Mononuclear cell (primary cell): Measurements from ENCODE around the gene HOXA3. TPM values are rescaled to one million over a fixed set of nuclear protein-coding genes. Genes with fewer than 3 reads are reported as not detected.

Experiments used
- H3K27me3 ChIP-seq: 2 replicates; pipeline ENCODE4 v1.6.0; 2011; ENCODE audit warnings: low read length, control low read depth; ENCODE audit not compliant: insufficient read depth
- H3K4me1 ChIP-seq: 2 replicates; pipeline ENCODE4 v1.5.1; 2011; ENCODE audit warnings: mild to moderate bottlenecking, low read length, control low read depth; ENCODE audit not compliant: insufficient read depth
- H3K4me3 ChIP-seq: 2 replicates; pipeline ENCODE4 v1.5.1; 2011; ENCODE audit warnings: mild to moderate bottlenecking, low read length, moderate library complexity
- H3K9me3 ChIP-seq: 2 replicates; pipeline ENCODE4 v1.5.1; 2011; ENCODE audit warnings: low read depth, mild to moderate bottlenecking, control low read depth, low read length
- total RNA-seq: library from RNA; depleted of rRNA; stranded (reverse); fragments of >200 nt; gene quantifications from one replicate; pipeline ENCODE4 v1.2.3, GENCODE V29; 2012

Gene HOXA3
- total RNA-seq, 1 donor: under 0.01 TPM

DNA sequence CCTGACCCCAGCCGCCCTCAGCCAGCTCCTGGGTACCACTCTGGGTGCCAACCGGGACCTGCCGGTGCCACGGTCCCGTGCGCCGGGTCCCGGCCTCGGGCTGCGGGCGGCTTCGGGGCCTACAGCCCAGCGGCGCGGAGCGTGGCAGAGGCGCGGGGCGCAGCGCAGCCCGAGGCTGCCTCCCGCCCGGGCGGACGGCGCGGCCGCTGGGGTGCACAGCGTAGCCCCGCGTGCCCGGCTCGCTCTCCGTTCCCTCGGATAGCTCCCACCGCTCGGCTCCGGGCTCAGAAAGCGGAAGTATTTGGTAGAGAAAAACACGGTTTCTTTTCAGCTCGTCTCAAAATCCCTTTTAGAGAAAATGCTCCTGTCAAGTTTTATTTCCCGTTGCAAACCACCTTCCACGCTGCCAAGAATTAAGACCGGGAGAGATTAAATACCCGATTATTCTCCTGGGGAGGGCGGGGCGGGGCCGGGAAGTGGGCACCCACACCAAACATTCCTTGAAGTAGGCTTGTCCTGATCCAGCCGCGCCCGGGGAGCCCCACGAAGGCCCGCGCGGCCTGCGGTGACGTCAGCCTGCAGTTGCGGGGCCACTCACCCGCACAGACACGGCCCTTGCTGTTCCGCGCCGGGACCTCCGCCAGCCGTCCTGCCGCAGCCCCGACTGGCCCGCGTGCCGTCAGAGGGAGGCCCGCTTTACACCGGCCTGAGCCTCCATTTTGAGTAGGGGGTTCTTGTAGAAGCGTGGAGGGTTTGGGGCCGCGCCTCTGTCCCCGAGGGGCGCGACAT lies 40.4 kb upstream of the HOXA3 start:
- Histone ChIP-seq H3K4me1 (peaks cover 43% of the 10 kb centered on the region), H3K9me3 (no peaks in the 10 kb centered on the region), H3K4me3 (peak overlapping the region; percentile 14), H3K27me3 (peaks cover 98% of the 10 kb centered on the region)

DNA sequence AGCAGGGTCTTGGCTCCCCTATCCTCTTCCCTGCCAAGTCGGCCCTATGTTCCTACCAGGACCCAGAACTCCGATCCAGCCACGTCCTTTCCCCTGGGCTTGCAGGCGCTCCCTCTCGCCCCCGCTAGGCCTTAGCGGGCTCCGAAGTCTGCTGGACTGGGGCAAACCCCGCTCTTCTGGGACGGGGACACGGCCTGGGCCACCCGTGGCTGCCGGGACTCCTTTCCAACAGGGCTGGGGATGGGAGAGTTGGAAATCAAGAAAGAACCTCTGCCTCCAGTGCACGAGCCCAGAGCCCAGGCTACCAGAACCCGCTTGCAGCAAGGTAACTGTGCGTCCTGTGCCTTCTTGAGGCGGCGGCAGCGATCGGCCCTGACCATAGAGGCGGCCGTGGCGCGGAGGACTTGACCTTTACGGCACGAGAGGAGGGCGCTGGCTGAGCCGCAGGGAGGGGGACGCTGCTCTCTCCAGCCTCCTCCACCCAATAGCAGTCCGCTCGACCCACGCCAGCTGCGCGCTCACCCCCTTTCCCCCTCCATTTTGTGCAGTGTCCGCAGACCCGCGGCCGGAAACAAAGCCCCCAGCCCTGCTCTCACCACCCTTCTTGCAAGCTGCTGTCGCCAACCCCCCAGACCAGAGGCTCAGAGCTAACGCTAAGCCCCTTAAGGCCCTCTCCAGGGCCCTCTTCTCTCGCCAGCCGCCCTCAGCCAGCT lies 39.6 kb upstream of the HOXA3 start:
- no peak overlapping the region for H3K4me3 ChIP-seq
- peaks cover 98% of the 10 kb centered on the region for H3K27me3 ChIP-seq
- H3K4me1 ChIP-seq: peaks cover 49% of the 10 kb centered on the region
- H3K9me3 ChIP-seq: no peaks in the 10 kb centered on the region

DNA sequence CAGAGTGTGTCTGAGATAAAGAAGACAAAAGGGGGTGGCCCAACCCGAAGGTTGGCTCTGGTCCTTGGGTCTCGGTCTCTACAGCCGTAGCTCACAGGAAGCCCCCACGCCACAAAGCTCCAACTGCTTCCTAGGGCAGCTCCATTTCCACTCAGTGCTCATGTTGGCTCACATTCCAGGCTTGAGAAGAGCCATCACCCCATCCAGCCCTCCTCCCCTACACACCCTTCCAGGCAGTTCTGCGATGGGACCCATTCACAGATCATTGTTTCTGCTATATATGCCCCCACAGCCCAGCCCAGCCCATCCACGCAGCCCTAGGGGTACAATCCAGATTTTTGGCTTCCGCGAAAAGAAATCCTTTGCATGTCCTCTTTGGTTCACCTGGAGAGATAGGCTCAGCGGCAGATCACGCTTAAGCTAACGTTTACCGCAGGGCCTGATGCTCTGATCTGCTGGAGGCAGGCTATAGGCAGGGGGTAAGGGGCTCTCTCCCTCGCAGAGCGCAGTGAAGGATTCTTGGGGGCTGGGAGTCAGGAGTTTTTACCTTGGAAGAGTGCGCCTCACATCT lies 38.9 kb upstream of the HOXA3 start:
- Histone ChIP-seq H3K4me1 (peaks cover 48% of the 10 kb centered on the region), H3K27me3 (peaks cover 98% of the 10 kb centered on the region), H3K9me3 (no peaks in the 10 kb centered on the region), H3K4me3 (no peak overlapping the region)

DNA sequence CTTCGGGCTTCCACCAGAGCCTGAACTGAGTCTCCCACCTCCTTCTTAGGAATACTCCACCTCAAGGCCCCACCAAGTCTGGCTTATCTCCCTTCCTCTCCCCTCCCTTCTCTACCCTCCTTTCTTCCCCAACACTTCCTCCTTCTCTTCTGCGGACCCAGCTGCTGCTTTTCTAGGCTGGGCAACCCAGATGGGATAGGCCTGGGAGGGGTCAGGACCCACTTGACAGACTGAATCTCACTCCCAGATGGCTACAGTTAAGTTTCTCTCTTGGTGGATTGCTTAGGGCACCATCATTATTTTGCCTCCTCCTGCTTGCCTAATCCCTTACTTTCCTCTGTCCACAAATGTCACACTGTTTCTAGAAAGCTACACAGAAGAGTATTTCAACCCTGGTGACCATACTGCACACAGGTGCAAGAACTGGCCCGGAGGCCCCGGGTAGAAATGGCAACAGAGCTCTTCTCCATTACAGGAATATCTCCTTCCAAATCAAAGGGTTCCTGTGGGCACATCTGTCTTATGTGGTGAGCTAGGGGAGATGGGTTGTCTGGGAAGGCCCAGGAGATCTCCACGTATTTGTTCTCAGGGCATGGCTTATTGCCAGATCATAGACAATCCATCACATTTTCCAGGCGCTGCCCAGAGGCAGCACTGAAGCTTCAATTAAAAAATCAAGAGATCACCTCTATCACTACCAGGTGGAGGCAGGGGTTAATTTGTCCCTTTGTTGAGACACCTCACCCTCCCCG lies 37.8 kb upstream of the HOXA3 start:
- Histone ChIP-seq H3K27me3 (peaks cover 98% of the 10 kb centered on the region), H3K4me1 (peaks cover 58% of the 10 kb centered on the region), H3K4me3 (no peak overlapping the region), H3K9me3 (no peaks in the 10 kb centered on the region)

DNA sequence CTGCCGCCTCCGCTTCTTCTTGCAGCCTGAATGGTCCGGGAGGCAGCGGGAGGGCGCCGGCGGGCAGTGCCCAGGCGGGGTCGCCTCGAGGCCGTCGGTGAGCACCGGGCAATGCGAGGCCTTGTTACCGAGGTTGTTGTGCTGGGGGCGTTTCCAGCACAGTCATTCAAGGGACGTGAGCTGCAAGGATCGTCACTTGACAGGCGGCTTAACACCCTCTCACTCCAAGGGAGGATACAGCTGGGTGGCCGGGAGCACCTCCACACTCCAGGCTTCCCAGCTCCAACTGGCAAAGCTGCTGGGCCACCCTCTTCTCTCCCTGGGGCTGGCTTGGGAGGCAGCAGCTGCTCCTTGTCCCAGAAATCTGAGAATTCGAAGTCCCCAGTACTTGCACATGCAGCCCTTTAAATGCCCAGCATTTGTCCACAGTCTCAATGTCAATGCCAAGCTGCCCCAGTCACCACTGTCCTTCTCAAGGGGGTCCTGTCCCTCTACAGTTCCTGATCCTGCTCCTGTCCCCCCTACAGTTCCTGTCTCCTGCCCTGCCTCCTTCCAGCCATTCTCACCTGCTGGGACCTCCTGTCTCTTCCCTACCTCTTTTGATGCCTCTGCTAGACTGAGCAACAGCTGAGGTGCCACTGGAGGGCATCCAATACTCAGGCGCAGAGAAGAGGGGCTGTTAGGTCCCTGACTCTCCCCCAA lies 37.1 kb upstream of the HOXA3 start:
- peaks cover 65% of the 10 kb centered on the region for H3K4me1 ChIP-seq
- H3K4me3 ChIP-seq: no peak overlapping the region
- peaks cover 98% of the 10 kb centered on the region for H3K27me3 ChIP-seq
- no peaks in the 10 kb centered on the region for H3K9me3 ChIP-seq

DNA sequence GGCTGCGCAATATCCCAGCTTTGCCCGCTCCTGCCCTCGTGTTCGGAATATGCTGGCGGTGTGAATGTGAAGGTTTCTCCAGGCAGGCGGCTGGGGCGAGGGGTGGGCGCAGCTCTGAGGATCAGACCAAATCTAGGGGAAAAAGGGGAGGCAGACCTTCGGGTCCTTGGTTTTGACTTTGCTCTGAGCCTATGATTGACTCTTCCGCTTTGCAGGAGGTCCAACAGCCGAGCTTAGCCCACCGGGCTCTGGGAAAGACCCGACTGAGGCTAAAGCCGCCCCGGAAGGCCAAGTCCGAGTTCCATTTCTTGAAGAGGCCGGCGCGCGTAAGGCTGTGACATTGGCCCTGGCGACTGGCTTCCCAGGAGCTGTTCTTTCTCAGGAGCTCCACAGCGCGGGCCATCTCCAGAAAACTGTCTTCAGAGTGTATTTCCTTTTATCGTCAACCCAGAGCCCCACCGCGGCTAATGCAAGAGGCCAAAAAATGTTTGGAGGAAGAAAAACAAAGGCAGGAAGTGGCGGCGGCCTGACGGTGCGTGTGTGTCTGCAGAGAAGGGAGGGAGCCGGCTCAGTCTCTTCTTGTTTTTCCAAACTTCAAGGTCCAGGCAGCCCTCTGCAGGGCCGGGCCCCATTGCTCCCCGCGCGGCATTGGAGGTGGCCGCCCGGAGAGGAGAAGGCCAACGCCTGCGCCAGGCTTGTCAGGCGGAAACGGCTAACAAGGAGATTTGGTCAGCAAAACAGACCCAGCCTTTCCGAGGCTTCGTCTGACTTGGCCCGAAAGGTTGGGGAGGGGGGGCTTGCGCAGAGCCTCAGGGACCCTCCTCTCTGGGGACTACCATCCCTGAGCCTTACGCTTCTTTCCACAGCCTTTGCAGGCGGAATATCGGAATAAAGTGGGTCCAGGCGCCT lies 36.3 kb upstream of the HOXA3 start:
- H3K4me3 ChIP-seq: no peak overlapping the region
- H3K9me3 ChIP-seq: no peaks in the 10 kb centered on the region
- H3K27me3 ChIP-seq: peaks cover 96% of the 10 kb centered on the region
- peaks cover 69% of the 10 kb centered on the region for H3K4me1 ChIP-seq

DNA sequence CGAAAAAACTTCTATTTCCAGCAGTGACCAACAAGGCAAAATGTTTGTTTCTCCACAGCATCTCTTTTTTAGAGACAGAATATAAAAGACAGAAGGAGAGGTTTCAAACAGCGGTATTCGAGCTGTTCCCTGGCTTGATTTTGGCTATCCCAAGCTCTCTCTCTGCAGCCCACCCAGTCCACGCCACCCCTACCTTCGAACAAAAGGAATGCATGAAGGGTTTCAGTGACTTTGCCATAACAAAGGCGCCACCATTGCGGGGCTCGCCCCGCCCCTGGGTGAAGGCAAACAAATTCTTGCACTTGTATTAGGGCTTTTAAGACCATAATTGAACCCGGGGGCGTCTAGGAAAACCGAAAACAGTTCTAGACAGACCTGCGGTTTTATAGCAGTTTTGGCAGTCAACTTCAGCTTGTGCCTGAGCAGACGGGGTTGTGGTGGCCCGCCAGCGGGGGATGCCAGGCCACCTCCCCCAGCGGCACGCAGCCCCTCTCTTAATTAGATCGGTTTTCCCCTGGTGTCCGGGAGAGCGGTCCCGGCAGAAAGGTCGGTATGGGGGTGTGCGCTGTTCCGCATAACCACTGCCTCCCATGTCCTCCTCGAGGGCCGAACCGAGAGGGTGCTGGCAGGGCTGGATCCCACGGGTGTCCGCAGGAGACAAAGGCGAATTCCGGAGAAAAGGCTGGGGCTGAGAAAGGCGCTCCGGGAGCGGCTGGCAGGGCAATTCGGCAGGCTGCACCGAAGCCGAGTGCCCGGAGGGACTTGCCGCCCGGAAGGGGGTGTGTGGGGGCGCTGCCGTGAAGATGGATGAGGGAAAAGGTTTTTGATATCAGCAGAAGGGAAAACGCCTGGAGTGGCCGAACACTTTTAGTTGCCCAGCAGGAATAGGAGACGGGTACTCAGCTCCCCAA lies 35.3 kb upstream of the HOXA3 start:
- Histone ChIP-seq H3K27me3 (peaks cover 96% of the 10 kb centered on the region), H3K4me1 (peaks cover 66% of the 10 kb centered on the region), H3K4me3 (no peak overlapping the region), H3K9me3 (no peaks in the 10 kb centered on the region)

DNA sequence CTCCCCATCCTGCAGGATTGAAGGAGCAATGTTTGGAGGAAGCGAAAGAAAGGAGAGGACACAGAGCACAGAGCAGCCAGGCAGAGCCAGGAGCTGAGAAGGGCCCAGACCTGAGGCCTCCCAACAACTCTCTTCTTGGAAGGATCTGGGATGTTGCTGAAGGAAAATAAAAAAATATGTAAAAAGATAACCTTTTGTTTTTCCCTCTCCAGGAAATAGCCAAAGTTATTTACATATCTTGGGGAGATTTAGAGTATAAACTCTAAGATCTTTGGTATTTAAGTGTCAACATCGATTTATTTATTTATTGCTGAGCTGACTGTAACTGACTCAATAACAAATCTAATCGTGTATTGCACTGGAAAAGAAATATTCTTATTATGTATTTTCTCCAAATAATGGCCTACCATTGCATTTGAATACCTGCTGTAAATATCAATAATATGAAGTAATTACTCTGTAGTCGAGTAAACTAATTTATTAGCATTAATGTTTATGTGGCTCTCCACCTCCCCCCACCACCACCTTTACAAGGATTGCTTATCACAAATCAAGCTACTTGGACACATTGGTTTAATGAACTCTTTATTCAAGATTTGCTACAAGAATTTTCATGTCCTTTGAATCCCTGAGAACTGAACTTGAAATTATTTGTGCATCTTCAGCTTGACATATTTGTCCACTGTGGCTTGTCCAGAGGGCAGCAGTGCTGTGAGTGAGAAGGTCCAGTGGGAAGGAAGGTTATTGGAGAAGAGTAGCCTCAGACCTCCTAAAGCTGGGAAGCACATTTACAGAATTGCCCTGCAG lies 34.5 kb upstream of the HOXA3 start:
- H3K4me3 ChIP-seq: no peak overlapping the region
- peaks cover 98% of the 10 kb centered on the region for H3K27me3 ChIP-seq
- no peaks in the 10 kb centered on the region for H3K9me3 ChIP-seq
- peaks cover 57% of the 10 kb centered on the region for H3K4me1 ChIP-seq

DNA sequence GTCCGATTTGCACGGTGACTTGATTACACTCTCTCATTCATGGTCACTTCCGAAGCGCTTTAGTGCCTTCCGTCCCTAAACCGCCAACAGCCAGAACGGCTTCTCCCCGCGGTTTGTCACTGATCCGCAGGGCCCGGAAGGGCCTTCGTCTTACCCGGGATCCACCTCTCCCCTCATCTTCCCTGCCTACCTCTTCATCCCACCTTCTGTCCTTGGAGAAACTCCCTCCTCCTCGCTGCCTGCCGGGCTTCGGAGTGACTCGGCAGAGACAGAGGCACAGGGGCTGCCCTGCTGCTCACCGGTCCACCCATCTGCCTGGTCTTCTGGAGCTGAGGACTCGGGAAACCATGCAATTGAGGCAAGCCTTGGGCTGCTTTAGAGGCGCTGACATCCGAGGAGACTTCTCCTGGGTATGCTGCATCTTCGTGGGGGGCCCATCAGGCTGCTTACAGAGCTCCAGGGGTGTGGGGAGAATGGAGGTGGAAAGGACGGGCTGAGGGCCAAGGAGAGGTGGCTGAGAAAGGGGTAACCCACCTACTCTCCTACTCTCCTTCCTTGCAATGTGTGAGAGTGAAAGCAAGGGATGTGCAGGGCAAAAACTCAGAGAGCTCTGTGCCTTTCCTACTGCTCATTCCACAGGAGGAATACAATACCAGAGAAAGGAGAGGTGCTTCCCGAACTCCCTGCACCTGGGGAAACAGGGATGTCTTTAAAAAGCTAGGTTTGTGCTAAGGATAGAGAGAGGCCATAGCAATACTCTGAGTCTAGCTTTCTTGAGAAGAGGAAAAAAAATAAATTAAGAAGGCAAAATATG lies 33.7 kb upstream of the HOXA3 start:
- Histone ChIP-seq H3K4me1 (peaks cover 57% of the 10 kb centered on the region), H3K9me3 (no peaks in the 10 kb centered on the region), H3K27me3 (peaks cover 98% of the 10 kb centered on the region), H3K4me3 (no peak overlapping the region)

DNA sequence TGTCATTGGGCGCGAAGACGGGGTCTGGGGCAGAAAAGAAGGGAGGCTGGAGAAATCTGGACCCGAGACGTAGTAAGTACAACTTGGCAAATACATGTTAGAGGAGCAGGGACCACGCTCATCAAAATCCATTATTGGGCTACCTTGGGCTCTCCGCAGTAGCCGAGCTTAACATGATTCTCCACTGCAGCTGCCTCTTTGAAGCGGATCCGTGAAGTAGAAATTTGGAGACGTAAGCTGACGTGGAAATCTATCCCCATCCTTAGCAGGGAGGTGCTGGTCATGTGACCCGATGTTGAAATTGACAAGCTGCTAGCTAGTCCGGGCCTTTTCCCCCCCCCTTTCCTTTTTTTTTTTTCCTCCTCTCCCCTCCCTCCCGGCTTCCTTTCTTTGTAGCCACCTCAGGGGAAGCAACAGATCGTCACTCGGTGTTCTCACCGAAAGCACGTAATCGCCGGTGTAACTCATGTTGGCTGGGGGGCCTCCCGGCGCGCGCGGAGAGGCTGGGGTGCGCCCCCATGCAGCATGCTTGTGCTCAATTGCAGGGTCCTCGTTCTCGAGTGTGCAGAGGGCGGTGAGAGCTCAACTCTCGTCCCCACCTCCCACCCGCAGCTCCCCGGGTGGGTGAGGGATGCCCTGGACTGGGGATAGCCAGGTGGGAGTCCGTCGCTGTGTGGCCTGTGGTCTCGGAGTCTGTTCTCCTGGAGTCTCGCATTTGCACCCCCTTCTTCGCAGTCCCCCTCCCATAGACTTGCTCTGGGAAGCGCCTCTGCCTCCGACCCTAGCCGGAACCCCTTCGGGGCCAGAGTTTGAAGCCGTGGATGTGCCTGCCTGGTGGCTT lies 32.9 kb upstream of the HOXA3 start, which contains the start of gene HOXA11:
Gene HOXA11, minus strand, starts transcription at position 220 of the 841 bp plus-strand sequence. Its CDS starts 88 bp downstream, at position 132.
- peaks cover 98% of the 10 kb centered on the region for H3K27me3 ChIP-seq
- no peaks in the 10 kb centered on the region for H3K9me3 ChIP-seq
- H3K4me3 ChIP-seq: peak within 1 kb of the TSS; percentile 12
- H3K4me1 ChIP-seq: peaks cover 57% of the 10 kb centered on the region
